Measurements from ENCODE around the gene SPRTN. TPM values are rescaled to one million over a fixed set of nuclear protein-coding genes. Genes with fewer than 3 reads are reported as not detected.

SPRTN gene
- total and polyA plus RNA-seq, 2 of the 8 experiments (the other 6 are each of a cell fraction or from before 2014, with no cell fraction given), result 6.6 to 15.1 TPM

GRCh38 chr1:231315887-231316286 is 22.2 kb upstream of the SPRTN start:
- peak; percentile 55 for FAIRE-seq
- CTCF ChIA-PET (ENCODE audit: partially characterized antibody), result interaction anchor here (0.6 to 6.7 kb wide), 12 partner anchors 9 to 275 kb away, joined by 3 to 23 read pairs (median 4); no protein-coding TSS in a partner anchor
- no peak for TF ChIP-seq NANOG (IDR thresholded peaks at IDR 0.05; ENCODE audit: insufficient read depth, low read depth, low read length, poor library complexity, severe bottlenecking)
- peak; percentile 73 to 77 for TF ChIP-seq RAD21 (IDR thresholded peaks at IDR 0.05 in 1 of 2, conservative IDR thresholded peaks at IDR 0.05 in 1 of 2; ENCODE audit: low read depth in 2 of 2, low read length in 2 of 2)
- TF ChIP-seq SRF (IDR thresholded peaks at IDR 0.05; ENCODE audit: low read depth, low read length), result no peak
- 0 out of 2 replicates have a peak, but pooled peaks have one; percentile 7 for TF ChIP-seq JUND (IDR thresholded peaks at IDR 0.05; ENCODE audit: low read length)
- TF ChIP-seq, protein P1, sequence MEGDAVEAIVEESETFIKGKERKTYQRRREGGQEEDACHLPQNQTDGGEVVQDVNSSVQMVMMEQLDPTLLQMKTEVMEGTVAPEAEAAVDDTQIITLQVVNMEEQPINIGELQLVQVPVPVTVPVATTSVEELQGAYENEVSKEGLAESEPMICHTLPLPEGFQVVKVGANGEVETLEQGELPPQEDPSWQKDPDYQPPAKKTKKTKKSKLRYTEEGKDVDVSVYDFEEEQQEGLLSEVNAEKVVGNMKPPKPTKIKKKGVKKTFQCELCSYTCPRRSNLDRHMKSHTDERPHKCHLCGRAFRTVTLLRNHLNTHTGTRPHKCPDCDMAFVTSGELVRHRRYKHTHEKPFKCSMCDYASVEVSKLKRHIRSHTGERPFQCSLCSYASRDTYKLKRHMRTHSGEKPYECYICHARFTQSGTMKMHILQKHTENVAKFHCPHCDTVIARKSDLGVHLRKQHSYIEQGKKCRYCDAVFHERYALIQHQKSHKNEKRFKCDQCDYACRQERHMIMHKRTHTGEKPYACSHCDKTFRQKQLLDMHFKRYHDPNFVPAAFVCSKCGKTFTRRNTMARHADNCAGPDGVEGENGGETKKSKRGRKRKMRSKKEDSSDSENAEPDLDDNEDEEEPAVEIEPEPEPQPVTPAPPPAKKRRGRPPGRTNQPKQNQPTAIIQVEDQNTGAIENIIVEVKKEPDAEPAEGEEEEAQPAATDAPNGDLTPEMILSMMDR (IDR thresholded peaks at IDR 0.05; ENCODE audit: control extremely low read depth in 1 of 3, insufficient read depth in 1 of 3, low read depth in 1 of 3, low read length in 3 of 3), result peak; percentile 76 to 90 (median 81)
- no peak for TF ChIP-seq GTF2F1 (IDR thresholded peaks at IDR 0.05; ENCODE audit: borderline replicate concordance, low read depth, low read length)
- no peak for TF ChIP-seq GABPA (IDR thresholded peaks at IDR 0.05; ENCODE audit: borderline replicate concordance, insufficient read depth, low read length)
- no peak for TF ChIP-seq MAFK (IDR thresholded peaks at IDR 0.05; ENCODE audit: low read depth, low read length)
- TF ChIP-seq SIN3A (conservative IDR thresholded peaks at IDR 0.05 in 1 of 2, IDR thresholded peaks at IDR 0.05 in 1 of 2; ENCODE audit: low read depth in 1 of 2, low read length in 2 of 2), result 0 out of 4 replicates have a peak, but pooled peaks of 1 of the 2 experiments have one; percentile 29

More at GRCh38 chr1:231315887-231316286, 22.2 kb upstream of the SPRTN start:
- Histone ChIP-seq H3K79me1 (ENCODE audit: low read depth, low read length) (no peaks in the 10 kb centered on the region), H2AK5ac (ENCODE audit: low read depth, low read length) (no peak overlapping the region), H3K4me2 (ENCODE audit: insufficient read depth in 1 of 2, low read depth in 2 of 2, low read length in 2 of 2) (no peak overlapping the region), H3K56ac (replicated peaks; ENCODE audit: insufficient read length, low read depth, low read length) (no peak overlapping the region), H3K9me3 (ENCODE audit: insufficient read depth in 2 of 2, low read depth in 1 of 2, low read length in 1 of 2) (peaks cover 0 to 4% of the 10 kb centered on the region in 2 experiments; a peak in 1 of 4 replicates), H3K4ac (replicated peaks; ENCODE audit: insufficient read length, low read depth, low read length) (no peak overlapping the region), H2AFZ (ENCODE audit: low read length) (no peak overlapping the region), H2BK20ac (ENCODE audit: low read length) (no peak overlapping the region), H3K4me1 (replicated peaks in 1 of 4; ENCODE audit: control insufficient read depth in 3 of 4, insufficient read depth in 4 of 4, low read length in 3 of 4) (no peaks in the 10 kb centered on the region), H4K8ac (ENCODE audit: extremely low read depth, insufficient read depth, low read length) (no peak overlapping the region), H3K79me2 (ENCODE audit: control insufficient read depth in 1 of 2, insufficient read depth in 2 of 2, low read length in 2 of 2) (no peaks in the 10 kb centered on the region), H3K23me2 (ENCODE audit: low read depth, low read length) (no peaks in the 10 kb centered on the region), H4K5ac (ENCODE audit: insufficient read length, low read depth, low read length) (no peak overlapping the region), H4K20me1 (replicated peaks in 1 of 2; ENCODE audit: control insufficient read depth in 1 of 2, insufficient read depth in 2 of 2, low read length in 2 of 2) (no peaks in the 10 kb centered on the region), H3K14ac (ENCODE audit: insufficient read length) (no peak overlapping the region), H3K18ac (ENCODE audit: extremely low read depth, low read length) (no peak overlapping the region), H3K9ac (replicated peaks in 1 of 4; ENCODE audit: extremely low read depth in 1 of 4, low read depth in 3 of 4, low read length in 3 of 4) (no peak overlapping the region), H2BK5ac (ENCODE audit: low read depth, low read length) (no peak overlapping the region), H3K23ac (ENCODE audit: insufficient read length) (no peak overlapping the region), H4K91ac (replicated peaks; ENCODE audit: insufficient read length, low read length) (no peak overlapping the region), H2BK15ac (ENCODE audit: low read length) (no peak overlapping the region), H2BK12ac (ENCODE audit: low read depth, low read length) (no peak overlapping the region), H3K36me3 (ENCODE audit: control insufficient read depth in 2 of 4, insufficient read depth in 4 of 4, low read length in 3 of 4) (no peaks in the 10 kb centered on the region), H3K4me3 (ENCODE audit: extremely low read depth in 1 of 4, insufficient read depth in 2 of 4, low read depth in 3 of 4, low read length in 4 of 4) (no peak overlapping the region), H3K27ac (ENCODE audit: low read depth, low read length) (no peak overlapping the region), H3K27me3 (replicated peaks in 1 of 4; ENCODE audit: control insufficient read depth in 3 of 4, extremely low read depth in 1 of 4, insufficient read depth in 3 of 4, low read length in 3 of 4) (no peaks in the 10 kb centered on the region), H2BK120ac (replicated peaks; ENCODE audit: low read depth, low read length) (no peak overlapping the region)
- POLR2A ChIA-PET (ENCODE audit: partially characterized antibody), result no interaction called here
- 30% methylated on average over 11 of the region's 11 CpGs; no CpG with 5 or more reads in 1 of the 2 experiments for WGBS, 2 experiments (ENCODE audit: extremely low coverage in 1 of 2, insufficient coverage in 1 of 2, insufficient read length in 1 of 2, insufficient replicate concordance in 2 of 2, low coverage in 1 of 2, low lambda C conversion rate in 2 of 2, missing lambda C conversion rate in 1 of 2)
- DNase-seq (ENCODE audit: low read depth in 1 of 2, low spot score in 2 of 2), result peak; percentile 47 to 81
